GM19025 (cell line): ENCODE measurements around the gene SLC25A53.
A peak's percentile ranks its signal among the peaks of the same experiment; 100 is the strongest.

Source experiments
- ATAC-seq: cut with Tn5 transposase; IDR thresholded peaks from one replicate; pipeline ENCODE4 v1.9.1; 2021; ENCODE audit warnings: mild to moderate bottlenecking, low read depth, moderate library complexity; ENCODE audit not compliant: unreplicated experiment

The SLC25A53 gene

GRCh38 chrX:104156630-104157529 is at the start of gene SLC25A53:
SLC25A53 (minus strand) TSS chrX:104157009; CDS start chrX:104105257, 51,752 bp downstream.
- ATAC-seq = peak; percentile 93

- no peak for ATAC-seq
These were observed 48.7 kb upstream of the SLC25A53 start for GRCh38 chrX:104205548-104205947.

GRCh38 chrX:104195489-104196084 is 38.8 kb upstream of the SLC25A53 start:
- no peak for ATAC-seq

DNA sequence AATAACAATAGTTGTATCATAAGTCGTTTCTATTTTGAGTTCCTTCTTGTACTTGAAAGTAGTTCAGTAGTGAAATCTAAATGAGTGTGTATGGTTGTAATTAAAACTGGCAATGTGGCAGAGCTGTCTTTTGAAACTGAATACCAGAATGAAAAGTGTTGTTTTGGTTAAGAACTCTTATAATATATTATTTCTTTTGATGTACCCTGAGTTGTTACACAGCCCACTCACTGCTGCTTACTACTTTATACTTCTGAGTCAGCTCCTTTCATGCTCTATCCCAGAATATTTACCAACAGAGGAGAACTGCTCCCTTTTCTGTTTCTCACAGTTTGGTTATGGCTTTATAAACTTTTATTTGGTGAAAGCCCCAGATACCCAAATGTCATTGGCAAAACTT is 38.2 kb upstream of the SLC25A53 start:
- no peak for ATAC-seq

- ATAC-seq = no peak
These were observed 36.7 kb upstream of the SLC25A53 start for GRCh38 chrX:104193485-104193884.

- ATAC-seq = no peak
These were observed 33.0 kb upstream of the SLC25A53 start for GRCh38 chrX:104189837-104190236.

DNA sequence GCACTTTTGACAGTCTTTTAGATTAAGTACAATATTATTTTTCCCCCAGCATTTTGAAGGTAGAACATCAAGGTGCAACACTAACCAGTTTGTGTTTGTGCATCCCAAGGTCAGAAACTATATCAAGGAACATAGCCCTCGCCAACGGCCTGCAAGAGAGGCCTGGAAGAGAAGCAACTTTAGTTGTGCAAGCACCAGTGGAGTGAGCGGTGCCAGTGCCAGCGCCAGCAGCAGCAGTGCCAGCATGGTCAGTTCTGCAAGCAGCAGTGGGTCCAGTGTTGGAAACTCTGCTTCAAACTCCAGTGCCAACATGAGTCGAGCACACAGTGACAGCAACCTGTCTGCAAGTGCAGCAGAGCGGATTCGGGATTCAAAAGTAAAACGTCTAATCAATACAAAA is 31.1 kb upstream of the SLC25A53 start:
- no peak for ATAC-seq

DNA sequence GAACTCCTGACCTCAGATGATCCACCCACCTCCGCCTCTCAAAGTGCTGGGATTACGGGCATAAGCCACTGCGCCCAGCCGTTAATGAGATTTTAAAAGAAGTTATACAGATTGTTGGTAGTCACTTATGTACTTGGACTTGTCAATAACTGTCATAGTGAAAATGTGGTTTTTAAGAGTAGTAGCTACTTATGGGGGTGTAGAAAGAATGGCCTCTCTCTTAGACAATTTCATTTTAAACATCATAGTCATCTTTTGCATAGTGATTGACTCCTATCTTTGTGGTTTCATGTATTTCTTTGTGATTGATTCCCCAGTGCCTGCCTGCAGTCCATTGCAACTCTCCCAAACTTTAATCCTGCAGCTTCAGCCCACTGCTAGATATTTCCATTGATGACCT is 26.9 kb upstream of the SLC25A53 start:
- no peak for ATAC-seq

DNA sequence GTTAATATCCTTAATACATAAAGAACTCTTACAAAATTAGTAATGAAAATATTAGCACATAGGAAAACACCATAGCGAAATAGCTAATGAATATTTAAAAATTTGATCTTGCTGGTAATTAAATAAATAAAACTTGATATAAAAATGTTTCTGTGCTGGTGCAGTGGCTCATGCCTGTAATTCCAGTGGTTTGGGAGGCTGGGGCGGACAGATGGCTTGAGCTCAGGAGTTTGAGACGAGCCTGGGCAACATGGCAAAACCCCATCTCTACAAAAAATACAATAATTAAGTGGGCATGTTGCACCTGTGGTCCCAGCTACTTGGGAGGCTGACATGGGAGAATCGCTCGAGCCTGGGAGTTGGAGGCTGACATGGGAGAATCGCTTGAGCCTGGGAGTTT is 17.0 kb upstream of the SLC25A53 start:
- no peak for ATAC-seq

DNA sequence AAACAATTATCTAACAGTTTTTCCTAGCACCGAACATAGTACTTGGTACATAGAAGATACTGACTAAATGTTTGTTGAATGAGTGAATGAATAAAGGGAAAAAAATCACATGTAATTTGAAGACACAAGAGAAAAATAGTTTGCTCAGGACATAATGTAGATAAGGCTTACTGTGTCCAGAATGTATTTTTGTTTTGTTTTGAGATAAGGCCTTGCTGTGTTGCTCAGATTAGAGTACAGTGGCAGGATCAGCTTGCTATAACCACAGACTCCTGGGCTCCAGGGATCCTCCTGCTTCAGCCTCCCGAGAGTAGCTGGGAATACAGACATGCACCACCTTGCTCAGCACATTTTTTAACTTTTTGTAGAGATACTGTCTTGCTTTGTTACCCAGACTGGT is 16.0 kb upstream of the SLC25A53 start:
- ATAC-seq = no peak

GRCh38 chrX:104172121-104172520 is 15.3 kb upstream of the SLC25A53 start:
- ATAC-seq = no peak

DNA sequence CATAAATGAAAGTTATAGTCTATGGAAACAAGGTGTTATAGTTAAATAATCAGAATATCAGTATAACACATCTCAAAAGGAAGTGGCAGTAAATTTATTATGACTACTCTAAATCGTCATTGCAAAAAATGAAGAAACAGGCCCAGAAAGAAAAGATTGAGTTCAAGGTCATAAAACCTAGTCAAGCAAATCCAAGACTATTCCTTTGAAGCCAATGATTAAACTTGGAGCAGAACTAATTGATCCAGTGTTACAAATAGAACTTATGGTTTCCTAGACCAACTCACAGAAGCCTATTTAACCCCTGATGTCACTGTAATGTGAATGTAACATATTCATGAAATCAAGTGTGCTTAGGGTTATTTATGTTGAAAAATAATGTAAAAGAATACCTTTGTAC is 11.3 kb upstream of the SLC25A53 start:
- ATAC-seq = no peak

GRCh38 chrX:104166735-104167436 is 10.1 kb upstream of the SLC25A53 start:
- ATAC-seq = no peak

- peak; percentile 95 for ATAC-seq
These were observed 9.3 kb upstream of the SLC25A53 start, which contains the start of gene FAM199X for GRCh38 chrX:104165894-104166734. FAM199X (plus strand) TSS chrX:104166453; CDS start chrX:104166786, 333 bp downstream.

DNA sequence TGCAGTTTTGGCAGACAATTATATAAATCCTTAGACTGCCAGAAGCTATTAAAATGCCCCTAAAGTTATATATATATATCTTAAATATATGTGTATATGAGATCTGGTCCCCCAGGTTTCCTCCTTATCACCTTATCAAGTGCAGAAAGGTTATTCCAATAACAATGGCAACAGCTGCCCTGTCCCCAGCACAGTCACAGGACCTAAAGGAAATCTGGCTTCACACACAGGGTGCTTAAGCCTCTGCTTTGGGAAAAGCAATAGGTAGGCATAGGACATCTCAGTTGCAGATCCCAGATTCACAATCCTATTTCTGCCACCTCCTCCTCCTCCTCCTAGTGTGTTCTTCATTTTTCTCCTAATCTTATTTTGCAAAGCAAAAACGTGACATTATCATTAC is 5.8 kb downstream of the SLC25A53 start:
- ATAC-seq = no peak

GRCh38 chrX:104141087-104141760 is 15.6 kb downstream of the SLC25A53 start:
- no peak for ATAC-seq

DNA sequence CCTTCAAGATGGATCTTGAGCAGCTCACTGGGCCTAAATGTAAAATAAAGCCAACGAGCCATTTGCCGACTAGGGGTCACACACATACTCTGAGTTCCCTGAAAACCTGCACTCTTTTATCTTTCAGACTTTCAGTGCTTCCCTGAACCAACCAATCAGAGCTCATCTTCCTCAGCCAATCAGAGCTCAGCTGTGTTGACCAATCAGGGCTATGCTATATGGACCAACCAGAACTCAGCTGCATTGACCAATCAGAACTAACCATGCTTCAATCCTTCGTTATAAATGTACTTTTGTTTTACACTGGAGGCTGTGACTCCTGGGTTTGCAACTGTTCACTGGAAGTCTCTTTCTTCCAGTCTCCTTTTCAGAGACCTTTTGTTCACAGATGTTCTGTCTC is 19.3 kb downstream of the SLC25A53 start:
- ATAC-seq = no peak

DNA sequence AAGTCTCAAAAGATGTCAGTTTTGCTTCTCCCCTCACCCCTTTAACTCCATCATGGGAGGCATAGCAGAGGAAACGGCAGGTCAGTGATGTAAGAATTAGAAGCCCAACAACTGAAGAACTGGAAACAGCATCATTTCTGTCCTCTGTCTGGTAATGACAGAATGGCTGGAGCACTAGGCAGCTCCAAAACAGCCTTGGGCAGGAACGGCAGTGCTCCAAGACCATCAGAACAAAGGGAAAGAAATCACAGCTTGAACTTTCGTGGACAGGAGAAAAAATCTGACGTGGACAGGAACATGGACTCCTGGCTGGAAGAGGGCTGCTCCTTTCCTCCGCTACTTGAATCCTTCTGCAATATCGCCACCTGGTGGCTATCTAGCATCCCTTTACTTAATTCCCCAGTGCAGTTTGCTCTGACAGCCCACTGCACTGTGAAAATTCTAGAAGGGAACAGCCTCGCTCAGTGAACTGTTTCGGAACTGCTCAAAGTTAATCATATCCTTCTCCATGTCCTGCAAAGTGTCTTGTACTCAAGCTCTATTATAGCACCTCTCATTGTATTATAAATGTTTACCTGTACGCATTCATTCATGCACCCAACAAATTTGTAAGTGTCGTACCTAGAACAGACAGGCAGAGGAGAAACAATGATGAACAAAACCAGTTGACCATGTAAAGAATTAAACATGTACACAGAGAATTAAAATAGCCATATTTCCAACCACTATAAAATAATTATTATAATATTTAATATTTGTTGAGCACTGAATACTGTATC is 20.4 kb downstream of the SLC25A53 start:
- peak; percentile 74 for ATAC-seq

GRCh38 chrX:104135677-104136076 is 21.1 kb downstream of the SLC25A53 start:
- no peak for ATAC-seq
